PC-3 (cell line): ENCODE results near the gene PLA2G4A. TPM values are rescaled to one million over a fixed set of nuclear protein-coding genes. Genes with fewer than 3 reads are reported as not detected.

Experiments
- ATAC-seq: fragments of 200-7000 bp; cut with Tn5 transposase; 2 replicates; pipeline ENCODE4 v1.9.1; 2020; ENCODE audit warnings: mild to moderate bottlenecking, moderate library complexity
- BruUV-seq: library from RNA; stranded (reverse); fragments of 400-500 nt; replicated peaks from 2 replicates; lab custom pipeline; 2021; lab: Mats Ljungman, UMichigan
- CTCF ChIA-PET: fragments of 300-600 bp; sonication (Branson Sonifier 250); formaldehyde crosslinking; loops from one replicate; lab custom pipeline; 2022; ENCODE audit warnings: antibody characterized with exemption; lab: Charles Lee
- POLR2A ChIA-PET: fragments of 300-600 bp; sonication (Branson Sonifier 250); formaldehyde crosslinking; loops from one replicate; lab custom pipeline; 2022; ENCODE audit warnings: antibody characterized with exemption; ENCODE audit not compliant: unreplicated experiment; lab: Charles Lee
- DNase-seq: peaks from one replicate; pipeline ENCODE4 v3.0.0-alpha.2; 2015
- H2AFZ ChIP-seq: fragments of 300-600 bp; sonication (generic); 2 replicates; pipeline ENCODE4 v1.6.0; 2016; ENCODE audit warnings: antibody characterized with exemption, low read length
- H3F3A ChIP-seq: fragments of 300-600 bp; sonication (generic); one replicate; pipeline ENCODE4 v1.6.0; 2017; ENCODE audit warnings: antibody characterized with exemption, low read length, control low read depth, mild to moderate bottlenecking; ENCODE audit not compliant: unreplicated experiment
- H3K27ac ChIP-seq: fragments of 300-600 bp; sonication (generic); 2 replicates; pipeline ENCODE4 v1.5.1; 2016; ENCODE audit warnings: mild to moderate bottlenecking, low read length
- H3K27me3 ChIP-seq: fragments of 300-600 bp; sonication (generic); 2 replicates; pipeline ENCODE4 v1.6.1; 2016; ENCODE audit warnings: low read length, mixed read lengths
- H3K36me3 ChIP-seq: fragments of 300-600 bp; sonication (generic); 2 replicates; pipeline ENCODE4 v1.6.1; 2016; ENCODE audit warnings: low read depth, mixed run types, low read length, mixed read lengths
- H3K4me1 ChIP-seq: fragments of 300-600 bp; sonication (generic); 2 replicates; pipeline ENCODE4 v1.5.1; 2016; ENCODE audit warnings: low read length; ENCODE audit not compliant: insufficient read depth
- H3K4me2 ChIP-seq: fragments of 300-600 bp; sonication (generic); 2 replicates; pipeline ENCODE4 v1.6.0; 2016; ENCODE audit warnings: low read length
- H3K4me3 ChIP-seq: fragments of 300-600 bp; sonication (generic); 2 replicates; pipeline ENCODE4 v1.5.1; 2016; ENCODE audit warnings: mild to moderate bottlenecking, low read length, mixed read lengths
- H3K79me2 ChIP-seq: fragments of 300-600 bp; sonication (generic); 2 replicates; pipeline ENCODE4 v1.6.1; 2017; ENCODE audit warnings: low read length, mixed read lengths
- H3K9ac ChIP-seq: fragments of 300-600 bp; sonication (generic); 2 replicates; pipeline ENCODE4 v1.6.0; 2016; ENCODE audit warnings: mild to moderate bottlenecking, low read length
- H3K9me2 ChIP-seq: fragments of 300-600 bp; sonication (generic); replicated peaks from 2 replicates; pipeline ENCODE4 v1.6.1; 2016; ENCODE audit warnings: mixed run types, low read length, mixed read lengths
- H3K9me3 ChIP-seq: fragments of 300-600 bp; sonication (generic); 2 replicates; pipeline ENCODE4 v1.6.1; 2016; ENCODE audit warnings: low read length, mixed read lengths
- H4K20me1 ChIP-seq: fragments of 300-600 bp; sonication (generic); 2 replicates; pipeline ENCODE4 v1.6.1; 2016; ENCODE audit warnings: low read length, mixed read lengths
- CTCF ChIP-seq: fragments of 300-600 bp; sonication (generic); conservative IDR thresholded peaks from 2 replicates; pipeline ENCODE4 v1.5.1; 2017; ENCODE audit warnings: antibody characterized with exemption, low read depth, mild to moderate bottlenecking, low read length
- EZH2 ChIP-seq: fragments of 300-600 bp; sonication (generic); IDR thresholded peaks from one replicate; pipeline ENCODE4 v1.6.1; 2017; ENCODE audit warnings: antibody characterized with exemption, mild to moderate bottlenecking, low read length; ENCODE audit not compliant: unreplicated experiment
- EZH2phosphoT487 ChIP-seq: fragments of 300-600 bp; sonication (generic); IDR thresholded peaks from 2 replicates; pipeline ENCODE4 v1.6.1; 2018; ENCODE audit warnings: mild to moderate bottlenecking, antibody characterized with exemption, low read length, borderline replicate concordance
- intact Hi-C: fragments of 100-400 bp; cut with micrococcal nuclease; formaldehyde crosslinking; loops from 2 replicates; pipeline ENCODE4 v1.9.0; 2023
- total RNA-seq: library from RNA; depleted of rRNA; stranded (reverse); fragments of >200 nt; gene quantifications from 2 replicates; pipeline ENCODE4 v1.2.3, GENCODE V29; 2014

The PLA2G4A gene
- total RNA-seq, 1 experiment from 2014 or later = 2.3 TPM

- Histone ChIP-seq H3K4me3 (no peak overlapping the region), H3F3A (no peaks in the 10 kb centered on the region), H3K36me3 (no peaks in the 10 kb centered on the region), H3K27me3 (no peaks in the 10 kb centered on the region), H3K4me2 (no peak overlapping the region), H3K9me2 (no peaks in the 10 kb centered on the region), H3K79me2 (no peaks in the 10 kb centered on the region), H4K20me1 (no peaks in the 10 kb centered on the region), H3K9ac (no peak overlapping the region), H3K27ac (no peak overlapping the region), H2AFZ (no peak overlapping the region), H3K4me1 (peaks cover 8% of the 10 kb centered on the region; the same call in 1 of the 2 replicates), H3K9me3 (no peaks in the 10 kb centered on the region)
- peak; percentile 25 for DNase-seq
- CTCF ChIA-PET = no interaction called here
- intact Hi-C loops = no loop called here
- ATAC-seq = peak; percentile 46
- POLR2A ChIA-PET = no interaction called here
- BruUV-seq = no TSS peak
- TF ChIP-seq EZH2phosphoT487 (no peak), CTCF (no peak), EZH2 (no peak)
These were observed 19.9 kb downstream of the PLA2G4A start for GRCh38 chr1:186848509-186849130.

- Histone ChIP-seq H3K27me3 (no peaks in the 10 kb centered on the region), H2AFZ (no peak overlapping the region), H3K9ac (no peak overlapping the region), H3K4me2 (no peak overlapping the region), H3K4me1 (peaks cover 8% of the 10 kb centered on the region; the same call in 1 of the 2 replicates), H3K4me3 (no peak overlapping the region), H3K79me2 (no peaks in the 10 kb centered on the region), H3K9me2 (no peaks in the 10 kb centered on the region), H3K9me3 (no peaks in the 10 kb centered on the region), H3K27ac (no peak overlapping the region), H3F3A (no peaks in the 10 kb centered on the region), H3K36me3 (no peaks in the 10 kb centered on the region), H4K20me1 (no peaks in the 10 kb centered on the region)
- CTCF ChIA-PET = no interaction called here
- ATAC-seq = no peak
- BruUV-seq = no TSS peak
- no peak for DNase-seq
- POLR2A ChIA-PET = no interaction called here
- intact Hi-C loops = no loop called here
- TF ChIP-seq CTCF (no peak), EZH2phosphoT487 (no peak), EZH2 (no peak)
These were observed 20.5 kb downstream of the PLA2G4A start for GRCh38 chr1:186849271-186849671.

GRCh38 chr1:186849826-186850225 is 21.1 kb downstream of the PLA2G4A start:
- Histone ChIP-seq H3K27me3 (no peaks in the 10 kb centered on the region), H3K9me2 (no peaks in the 10 kb centered on the region), H2AFZ (no peak overlapping the region), H3K36me3 (no peaks in the 10 kb centered on the region), H3F3A (no peaks in the 10 kb centered on the region), H3K79me2 (no peaks in the 10 kb centered on the region), H3K4me3 (no peak overlapping the region), H3K27ac (no peak overlapping the region), H4K20me1 (no peaks in the 10 kb centered on the region), H3K4me2 (no peak overlapping the region), H3K4me1 (peaks cover 8% of the 10 kb centered on the region; the same call in 1 of the 2 replicates), H3K9ac (no peak overlapping the region), H3K9me3 (no peaks in the 10 kb centered on the region)
- POLR2A ChIA-PET = no interaction called here
- BruUV-seq = no TSS peak
- CTCF ChIA-PET = no interaction called here
- TF ChIP-seq CTCF (no peak), EZH2 (no peak), EZH2phosphoT487 (no peak)
- DNase-seq = no peak
- intact Hi-C loops = no loop called here
- ATAC-seq = no peak
